Measurements from ENCODE around the gene UBA5.

DNA sequence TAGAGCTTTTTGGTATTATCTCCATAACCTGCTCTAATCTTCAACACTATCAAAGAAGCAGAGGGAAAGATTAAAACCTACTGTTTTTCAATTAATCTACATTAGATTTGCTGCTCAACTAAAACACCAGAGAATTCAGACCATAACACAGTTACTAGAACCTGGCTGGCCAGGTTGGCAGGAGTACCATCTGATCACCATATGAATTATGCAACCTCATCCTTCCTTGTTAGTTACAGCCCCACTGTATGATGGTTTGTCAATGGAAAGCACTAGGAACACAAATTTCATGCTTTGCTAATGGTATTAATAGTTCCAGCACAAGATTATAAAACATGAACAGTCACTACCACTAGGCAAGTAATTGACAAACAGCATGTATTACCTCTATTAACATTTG, 56.2 kb downstream of the UBA5 start:
- TF ChIP-seq POLR2A (IDR thresholded peaks at IDR 0.05) (no peak), CTCF (IDR thresholded peaks at IDR 0.05) (no peak)
